Kidney epithelial cell (primary cell): ENCODE measurements around the gene TBC1D17. TPM values are rescaled to one million over a fixed set of nuclear protein-coding genes. Genes with fewer than 3 reads are reported as not detected.

Source experiments
- DNase-seq: peaks from one replicate; pipeline ENCODE4 v3.0.0-alpha.2; 2010; ENCODE audit warnings: low read depth
- H3K27me3 ChIP-seq: 2 replicates; pipeline ENCODE4 v1.6.0; 2011; ENCODE audit warnings: low read length; ENCODE audit not compliant: control insufficient read depth, insufficient read depth
- H3K36me3 ChIP-seq: 2 replicates; pipeline ENCODE4 v1.5.1; 2011; ENCODE audit warnings: low read length; ENCODE audit not compliant: control insufficient read depth, insufficient read depth
- H3K4me3 ChIP-seq: 2 replicates; pipeline ENCODE4 v1.5.1; 2011; ENCODE audit warnings: low read depth, mild to moderate bottlenecking, control low read depth, low read length
- CTCF ChIP-seq: IDR thresholded peaks from 2 replicates; pipeline ENCODE4 v1.5.1; 2011; ENCODE audit warnings: mild to moderate bottlenecking, moderate library complexity, low read length, control low read depth, inconsistent platforms; ENCODE audit not compliant: insufficient read depth, poor library complexity, severe bottlenecking
- total RNA-seq: library from RNA; depleted of rRNA; stranded (reverse); fragments of >200 nt; gene quantifications from 2 replicates; pipeline ENCODE4 v1.2.3, GENCODE V29; 2015

TBC1D17 gene
- total RNA-seq, 1 donor from 2014 or later: 17.4 TPM

GRCh38 chr19:49904136-49904535 is 26.6 kb downstream of the TBC1D17 start:
- no peak for DNase-seq
- H3K36me3 ChIP-seq: no peaks in the 10 kb centered on the region
- H3K27me3 ChIP-seq: no peaks in the 10 kb centered on the region
- no peak overlapping the region for H3K4me3 ChIP-seq
- TF ChIP-seq CTCF: no peak

- Histone ChIP-seq H3K36me3 (no peaks in the 10 kb centered on the region), H3K27me3 (no peaks in the 10 kb centered on the region), H3K4me3 (no peak overlapping the region)
- no peak for DNase-seq
- TF ChIP-seq CTCF: no peak
Measured at GRCh38 chr19:49906879-49907564, 29.5 kb downstream of the TBC1D17 start.

- DNase-seq: no peak
- H3K36me3 ChIP-seq: no peaks in the 10 kb centered on the region
- TF ChIP-seq CTCF: no peak
- no peak overlapping the region for H3K4me3 ChIP-seq
- no peaks in the 10 kb centered on the region for H3K27me3 ChIP-seq
Measured at GRCh38 chr19:49907745-49908446, 30.4 kb downstream of the TBC1D17 start.

- Histone ChIP-seq H3K36me3 (no peaks in the 10 kb centered on the region), H3K4me3 (no peak overlapping the region), H3K27me3 (no peaks in the 10 kb centered on the region)
- DNase-seq: no peak
- no peak for TF ChIP-seq CTCF
Measured at GRCh38 chr19:49908480-49909420, 31.2 kb downstream of the TBC1D17 start.

- no peak for DNase-seq
- no peak for TF ChIP-seq CTCF
- Histone ChIP-seq H3K27me3 (no peaks in the 10 kb centered on the region), H3K4me3 (no peak overlapping the region), H3K36me3 (no peaks in the 10 kb centered on the region)
Measured at GRCh38 chr19:49910179-49910578, 32.7 kb downstream of the TBC1D17 start.
